ENCODE results near the gene CHCHD4. TPM values are rescaled to one million over a fixed set of nuclear protein-coding genes. Genes with fewer than 3 reads are reported as not detected.
"Not testable (repeated sequence)": the region's sequence is repeated elsewhere in the genome, so short reads cannot be mapped to it uniquely, and the experiment has no call there.

Gene CHCHD4
- total RNA-seq, 1 experiment from 2014 or later = 15.3 TPM

- peak; percentile 62 to 66 for DNase-seq
- no peaks in the 10 kb centered on the region for H3K9me3 ChIP-seq
- Mint-ChIP-seq H3K36me3 (ENCODE audit: insufficient read depth, unreplicated experiment) (peaks cover 12% of the 10 kb centered on the region), H3K27ac (ENCODE audit: unreplicated experiment) (no peak overlapping the region), H3K4me1 (ENCODE audit: low read depth, unreplicated experiment) (no peaks in the 10 kb centered on the region), H3K27me3 (ENCODE audit: insufficient read depth, unreplicated experiment) (no peaks in the 10 kb centered on the region), H3K9me3 (ENCODE audit: unreplicated experiment) (no peaks in the 10 kb centered on the region), H3K4me3 (ENCODE audit: unreplicated experiment) (no peak overlapping the region)
- BruUV-seq (replicated peaks) = no TSS peak
- CTCF ChIA-PET = interaction anchor here (0.7 to 3.2 kb wide), 6 partner anchors 10 to 229 kb away, joined by 3 to 38 read pairs (median 4); partner anchors contain the start of genes CHCHD4 and TMEM43
- H3K36me3 ChIP-seq (ENCODE audit: control insufficient read depth, insufficient read depth, low read length) = no peaks in the 10 kb centered on the region; the same call in 1 of the 2 replicates
- intact Hi-C loops (cut with micrococcal nuclease; ENCODE audit: unreplicated experiment) = loop anchor here (1.0 kb wide), 2 partner anchors 163 to 218 kb away; no protein-coding TSS in a partner anchor
- POLR2A ChIA-PET = interaction anchor here (1.4 kb wide), 1 partner anchor 11 kb away, joined by 4 read pairs; the partner anchor contains the start of genes CHCHD4 and TMEM43
- peaks cover 8% of the 10 kb centered on the region; the same call in 1 of the 2 replicates for H3K4me1 ChIP-seq
- no peak overlapping the region for H3K4me3 ChIP-seq (ENCODE audit: low read depth, low read length)
- TF ChIP-seq, protein P1, sequence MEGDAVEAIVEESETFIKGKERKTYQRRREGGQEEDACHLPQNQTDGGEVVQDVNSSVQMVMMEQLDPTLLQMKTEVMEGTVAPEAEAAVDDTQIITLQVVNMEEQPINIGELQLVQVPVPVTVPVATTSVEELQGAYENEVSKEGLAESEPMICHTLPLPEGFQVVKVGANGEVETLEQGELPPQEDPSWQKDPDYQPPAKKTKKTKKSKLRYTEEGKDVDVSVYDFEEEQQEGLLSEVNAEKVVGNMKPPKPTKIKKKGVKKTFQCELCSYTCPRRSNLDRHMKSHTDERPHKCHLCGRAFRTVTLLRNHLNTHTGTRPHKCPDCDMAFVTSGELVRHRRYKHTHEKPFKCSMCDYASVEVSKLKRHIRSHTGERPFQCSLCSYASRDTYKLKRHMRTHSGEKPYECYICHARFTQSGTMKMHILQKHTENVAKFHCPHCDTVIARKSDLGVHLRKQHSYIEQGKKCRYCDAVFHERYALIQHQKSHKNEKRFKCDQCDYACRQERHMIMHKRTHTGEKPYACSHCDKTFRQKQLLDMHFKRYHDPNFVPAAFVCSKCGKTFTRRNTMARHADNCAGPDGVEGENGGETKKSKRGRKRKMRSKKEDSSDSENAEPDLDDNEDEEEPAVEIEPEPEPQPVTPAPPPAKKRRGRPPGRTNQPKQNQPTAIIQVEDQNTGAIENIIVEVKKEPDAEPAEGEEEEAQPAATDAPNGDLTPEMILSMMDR (IDR thresholded peaks at IDR 0.05; ENCODE audit: insufficient read depth in 1 of 2, low read depth in 1 of 2, low read length in 1 of 2, severe bottlenecking in 1 of 2, unreplicated experiment in 1 of 2) = peak; percentile 42 to 68
- no peaks in the 10 kb centered on the region for H3K27me3 ChIP-seq (replicated peaks; ENCODE audit: control insufficient read depth, insufficient read depth, low read length)
Observed at GRCh38 chr3:14113965-14114635, 10.6 kb downstream of the CHCHD4 start.

GRCh38 chr3:14110699-14111098 lies 14.0 kb downstream of the CHCHD4 start:
- ChIA-PET POLR2A (no interaction called here), CTCF (interaction anchor here (1.1 kb wide), 1 partner anchor 214 kb away, joined by 3 read pairs; no protein-coding TSS in a partner anchor)
- H3K36me3 Mint-ChIP-seq (ENCODE audit: insufficient read depth, unreplicated experiment) = peaks cover 12% of the 10 kb centered on the region
- Histone ChIP-seq H3K4me3 (ENCODE audit: low read depth, low read length) (no peak overlapping the region), H3K36me3 (ENCODE audit: control insufficient read depth, insufficient read depth, low read length) (no peaks in the 10 kb centered on the region; the same call in 1 of the 2 replicates), H3K27me3 (replicated peaks; ENCODE audit: control insufficient read depth, insufficient read depth, low read length) (no peaks in the 10 kb centered on the region), H3K4me1 (peaks cover 8% of the 10 kb centered on the region; the same call in 1 of the 2 replicates), H3K9me3 (no peaks in the 10 kb centered on the region)
- H3K9me3 Mint-ChIP-seq (ENCODE audit: unreplicated experiment) = no peaks in the 10 kb centered on the region
- H3K4me1 Mint-ChIP-seq (ENCODE audit: low read depth, unreplicated experiment) = no peaks in the 10 kb centered on the region
- TF ChIP-seq, protein P1 (IDR thresholded peaks at IDR 0.05; ENCODE audit: insufficient read depth in 1 of 2, low read depth in 1 of 2, low read length in 1 of 2, severe bottlenecking in 1 of 2, unreplicated experiment in 1 of 2) = no peak
- no peak overlapping the region for H3K4me3 Mint-ChIP-seq (ENCODE audit: unreplicated experiment)
- intact Hi-C loops (cut with micrococcal nuclease; ENCODE audit: unreplicated experiment) = no loop called here
- no peaks in the 10 kb centered on the region for H3K27me3 Mint-ChIP-seq (ENCODE audit: insufficient read depth, unreplicated experiment)
- no peak for DNase-seq
- H3K27ac Mint-ChIP-seq (ENCODE audit: unreplicated experiment) = no peak overlapping the region
- BruUV-seq (replicated peaks) = no TSS peak

- BruUV-seq (replicated peaks); H3K36me3 ChIP-seq (ENCODE audit: control insufficient read depth, insufficient read depth, low read length); H3K9me3 ChIP-seq; H3K4me1 ChIP-seq; H3K4me3 Mint-ChIP-seq (ENCODE audit: unreplicated experiment); H3K27me3 Mint-ChIP-seq (ENCODE audit: insufficient read depth, unreplicated experiment); intact Hi-C loops (cut with micrococcal nuclease; ENCODE audit: unreplicated experiment); H3K4me1 Mint-ChIP-seq (ENCODE audit: low read depth, unreplicated experiment); POLR2A ChIA-PET; H3K27me3 ChIP-seq (replicated peaks; ENCODE audit: control insufficient read depth, insufficient read depth, low read length); H3K27ac Mint-ChIP-seq (ENCODE audit: unreplicated experiment); DNase-seq; H3K4me3 ChIP-seq (ENCODE audit: low read depth, low read length); H3K9me3 Mint-ChIP-seq (ENCODE audit: unreplicated experiment): not testable (repeated sequence)
- H3K36me3 Mint-ChIP-seq (ENCODE audit: insufficient read depth, unreplicated experiment) = peaks cover 12% of the 10 kb centered on the region
- CTCF ChIA-PET = interaction anchor here (1.1 kb wide), 1 partner anchor 213 kb away, joined by 3 read pairs; no protein-coding TSS in a partner anchor
Observed at GRCh38 chr3:14109821-14110220, 14.8 kb downstream of the CHCHD4 start.

Data from Caco-2 (cell line).